Cardiac ventricle fibroblast (primary cell): ENCODE results near the gene CDPF1. TPM values are rescaled to one million over a fixed set of nuclear protein-coding genes. Genes with fewer than 3 reads are reported as not detected.

ENCODE experiments used
- total RNA-seq: library from RNA; depleted of rRNA; stranded (reverse); fragments of >200 nt; gene quantifications from 2 replicates; pipeline ENCODE4 v1.2.3, GENCODE V29; 2015

The CDPF1 gene
- total RNA-seq, result 12.5 and 14.4 TPM in 2 replicates

GRCh38 chr22:46250035-46250782, at the start of gene CDPF1:
TSS of gene CDPF1 (minus strand) at chr22:46250293. CDS start at chr22:46248284, 2,009 bp downstream.

GRCh38 chr22:46296257-46297150, 46.4 kb upstream of the CDPF1 start, which contains the start of gene GTSE1:
TSS of gene GTSE1 (plus strand) at chr22:46296870. CDS start at chr22:46297401, 531 bp downstream.

GRCh38 chr22:46267431-46268279, 17.6 kb upstream of the CDPF1 start, which contains the start of gene TTC38:
TSS of gene TTC38 (plus strand) at chr22:46268008. CDS start at chr22:46268040, 32 bp downstream.

GRCh38 chr22:46263216-46263590, 13.1 kb upstream of the CDPF1 start, which contains the start of gene PKDREJ:
TSS of gene PKDREJ (minus strand) at chr22:46263343. CDS start at chr22:46263322, 21 bp downstream.

Other genes starting within 250 kb of the CDPF1 start
- gene PPARA, start 99.8 kb downstream of the CDPF1 start, total RNA-seq, result 9.8 and 20.0 TPM in 2 replicates
- 0.05 and 0.06 TPM in 2 replicates for gene PKDREJ, start 13.1 kb upstream of the CDPF1 start, total RNA-seq
- 31.0 and 36.0 TPM in 2 replicates for gene TTC38, start 17.7 kb upstream of the CDPF1 start, total RNA-seq
- 0.62 and 2.9 TPM in 2 replicates for gene GTSE1, start 46.6 kb upstream of the CDPF1 start, total RNA-seq
- gene TRMU, start 85.4 kb upstream of the CDPF1 start, total RNA-seq, result 16.2 and 21.3 TPM in 2 replicates